HG03575 (cell line): ENCODE results near the gene HIGD1A.

Experiments used
- ATAC-seq: cut with Tn5 transposase; IDR thresholded peaks from one replicate; pipeline ENCODE4 v1.9.1; 2021; ENCODE audit not compliant: unreplicated experiment, insufficient number of reproducible peaks, low FRiP score; ENCODE audit errors: extremely low read depth

The HIGD1A gene

GRCh38 chr3:42769477-42770131 lies 34.7 kb downstream of the HIGD1A start:
- no peak for ATAC-seq

DNA sequence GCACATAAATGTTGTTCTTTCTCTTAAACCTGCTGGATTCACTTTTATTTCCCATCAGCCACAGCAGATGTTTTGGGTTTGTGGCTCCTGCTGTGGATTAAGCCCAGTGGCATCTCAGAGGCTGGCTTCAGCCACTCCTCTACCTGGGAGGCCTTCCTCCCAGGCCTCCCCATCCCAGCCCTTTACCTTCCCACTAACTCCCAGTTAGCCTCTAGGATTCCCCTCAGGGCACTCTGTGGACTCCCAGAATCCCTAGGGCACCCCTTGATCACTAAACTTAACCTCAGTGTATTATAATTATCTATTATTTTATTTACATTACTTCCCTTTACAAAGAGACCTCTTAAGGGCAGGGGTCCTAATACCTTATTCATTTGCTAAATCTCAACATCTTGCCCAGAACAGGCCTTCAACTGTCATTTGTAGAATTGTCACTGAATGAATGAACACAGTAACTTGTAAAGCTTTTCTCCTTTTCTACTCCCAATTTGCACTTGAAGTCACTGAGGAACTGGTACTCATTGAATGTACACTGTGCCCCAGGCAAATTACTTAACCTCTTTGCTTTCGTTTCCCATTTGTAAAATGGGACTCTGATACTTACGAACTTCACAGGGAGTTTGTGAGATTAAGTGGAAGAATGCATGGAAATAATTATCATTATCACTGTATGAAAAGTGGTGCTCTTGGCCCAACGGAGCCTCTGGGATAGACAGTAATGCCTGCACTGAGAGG lies 39.6 kb downstream of the HIGD1A start:
- no peak for ATAC-seq

DNA sequence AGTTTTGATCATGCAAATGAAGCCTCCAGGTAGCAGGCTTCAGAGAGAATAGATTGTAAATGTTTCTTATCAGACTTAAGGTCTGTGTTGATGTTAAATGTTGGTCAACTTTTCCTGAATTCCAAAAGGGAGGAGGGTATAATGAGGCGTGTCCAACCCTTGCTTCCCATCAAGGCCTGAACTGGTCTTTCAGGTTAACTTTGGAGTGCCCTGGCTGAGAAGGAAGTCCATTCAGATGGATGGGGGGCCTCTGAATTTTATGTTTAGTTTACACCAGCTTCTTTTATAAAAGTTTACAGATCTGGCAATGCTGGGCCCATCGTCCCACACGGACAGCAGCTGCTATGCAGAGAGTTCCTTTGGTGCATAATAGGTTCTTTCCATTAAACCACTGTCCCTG lies 40.2 kb downstream of the HIGD1A start:
- no peak for ATAC-seq

DNA sequence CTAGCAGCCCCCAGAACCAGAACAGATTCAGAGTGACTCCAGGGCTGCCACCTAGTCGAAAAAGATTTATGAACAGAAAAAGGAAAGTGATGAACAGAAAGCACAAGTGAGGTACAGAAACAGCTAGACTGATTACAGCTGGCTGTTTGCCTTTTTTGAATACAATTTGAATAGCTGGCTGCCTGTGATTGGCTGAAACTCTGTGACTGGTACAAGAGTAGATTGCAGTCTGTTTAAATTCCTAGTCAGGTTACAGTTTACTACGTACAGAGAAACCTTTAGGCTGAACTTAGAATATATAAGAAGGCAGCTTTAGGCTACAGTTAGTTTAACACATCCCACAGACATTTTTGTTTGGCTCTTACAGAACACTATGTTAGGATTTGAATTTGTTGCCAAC lies 41.3 kb downstream of the HIGD1A start:
- no peak for ATAC-seq

DNA sequence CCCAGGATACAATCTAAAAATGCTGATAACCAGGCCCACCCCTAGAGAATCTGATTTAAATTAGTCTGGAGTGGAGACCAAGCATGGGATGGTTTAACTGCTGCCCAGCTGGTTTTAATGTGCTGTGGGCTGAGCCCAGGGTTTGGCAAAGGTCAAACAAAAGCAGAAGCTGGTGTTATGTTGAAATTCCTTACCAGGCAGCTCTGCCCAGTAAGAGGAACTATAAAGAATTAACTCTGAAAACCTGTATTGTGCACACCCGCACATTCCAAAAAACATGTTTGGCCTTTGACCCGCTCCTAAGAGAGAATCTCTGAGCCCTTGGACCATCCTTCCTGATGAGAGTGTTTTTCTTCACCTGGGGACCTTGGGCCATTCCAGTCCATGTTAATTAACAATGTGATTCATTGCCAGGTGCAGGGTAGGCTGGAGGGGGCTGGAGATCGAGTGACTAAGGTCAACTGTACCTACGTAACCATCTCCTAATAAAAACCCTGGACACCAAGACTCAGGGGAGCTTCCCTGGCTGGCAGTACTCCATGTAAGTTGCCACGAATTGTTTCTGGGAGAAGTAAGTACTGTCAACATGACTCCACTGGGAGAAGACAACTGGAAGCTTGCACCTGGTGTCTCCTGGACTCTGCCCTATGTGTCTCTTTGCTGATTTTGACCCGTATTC lies 42.1 kb downstream of the HIGD1A start:
- no peak for ATAC-seq

DNA sequence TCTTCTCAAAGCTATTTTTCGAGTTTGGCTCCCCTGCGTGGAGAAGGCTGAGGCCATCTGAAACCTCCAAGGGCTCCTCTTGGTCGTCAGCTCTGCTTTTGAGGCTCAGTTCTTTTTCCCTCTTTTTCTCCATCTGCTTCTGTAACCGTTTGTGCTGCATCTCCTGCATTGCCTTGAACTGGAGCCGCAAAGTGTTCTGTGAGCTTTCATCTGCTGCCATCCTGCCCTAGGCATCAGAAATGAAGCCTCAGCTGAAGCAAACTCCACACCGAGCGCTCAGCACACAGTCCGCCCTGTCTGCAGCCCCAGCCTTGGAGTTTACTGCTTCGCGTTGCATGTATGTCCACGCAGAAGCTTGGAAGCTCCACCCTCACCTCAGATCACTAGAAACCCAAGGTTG lies 46.2 kb downstream of the HIGD1A start:
- ATAC-seq: no peak

- ATAC-seq: no peak
Measured at GRCh38 chr3:42756681-42757213, 47.5 kb downstream of the HIGD1A start.

DNA sequence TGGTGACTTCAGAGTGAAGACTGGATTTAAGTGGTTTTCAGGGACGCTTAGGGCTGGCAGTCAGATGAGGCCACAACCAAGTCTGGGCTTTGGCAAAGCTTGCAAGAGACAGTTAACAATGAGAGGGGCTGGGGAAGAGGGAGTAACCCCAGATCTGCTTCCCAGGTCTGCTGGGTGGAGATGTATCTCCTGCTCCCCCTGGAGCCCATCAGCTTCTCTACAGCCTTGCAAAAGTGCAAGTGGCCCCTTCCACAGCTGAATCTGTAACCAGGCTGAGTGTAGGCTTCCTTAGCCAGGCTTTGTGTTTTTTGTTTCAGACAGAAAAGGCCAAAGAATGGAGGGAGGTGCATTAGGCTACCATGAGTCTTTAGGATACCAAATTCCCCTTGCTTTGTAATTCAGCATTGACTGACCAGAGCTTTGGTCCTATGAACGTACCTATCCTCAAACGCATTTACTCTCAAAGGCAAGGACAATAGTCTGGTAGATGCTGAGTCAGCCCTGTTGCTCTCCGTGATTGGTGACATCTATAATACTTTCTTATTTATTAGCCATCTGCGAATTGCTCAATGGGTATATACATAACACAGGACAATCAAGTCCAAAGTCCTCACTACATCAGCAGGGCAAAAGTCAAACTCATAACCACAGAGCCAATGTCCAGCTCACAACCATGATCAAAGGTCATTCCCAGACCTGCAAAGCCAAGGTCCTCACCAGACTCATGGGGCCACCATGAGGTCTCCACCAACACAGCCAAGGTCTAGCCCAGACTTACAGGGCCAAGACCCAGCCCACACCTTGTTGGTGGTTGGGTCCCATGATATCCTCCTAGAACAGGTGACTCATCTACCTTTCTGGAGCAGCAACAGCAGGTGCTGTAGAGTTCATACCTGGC lies 48.4 kb downstream of the HIGD1A start:
- no peak for ATAC-seq

DNA sequence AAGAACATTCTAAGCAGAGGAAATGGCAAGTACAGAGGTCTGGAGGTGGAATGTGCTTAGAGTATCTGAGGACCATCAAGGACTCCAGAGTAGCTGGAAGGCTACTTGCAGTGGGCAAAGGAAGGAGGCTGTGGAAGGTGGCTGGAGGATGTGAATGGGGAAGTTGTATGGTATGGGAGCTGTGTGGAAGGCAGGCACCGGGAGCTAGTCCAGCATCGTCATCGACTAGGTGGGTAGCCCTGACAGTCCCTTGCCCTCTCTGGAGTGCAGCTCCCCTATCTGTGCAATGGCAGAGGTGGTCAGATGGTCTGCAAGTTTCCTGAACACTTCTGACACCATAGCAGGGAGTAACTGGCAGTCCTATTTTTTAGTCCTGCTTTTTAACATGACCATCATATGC lies 50.5 kb downstream of the HIGD1A start:
- ATAC-seq: no peak

GRCh38 chr3:42752961-42753360 lies 51.3 kb downstream of the HIGD1A start:
- ATAC-seq: no peak

DNA sequence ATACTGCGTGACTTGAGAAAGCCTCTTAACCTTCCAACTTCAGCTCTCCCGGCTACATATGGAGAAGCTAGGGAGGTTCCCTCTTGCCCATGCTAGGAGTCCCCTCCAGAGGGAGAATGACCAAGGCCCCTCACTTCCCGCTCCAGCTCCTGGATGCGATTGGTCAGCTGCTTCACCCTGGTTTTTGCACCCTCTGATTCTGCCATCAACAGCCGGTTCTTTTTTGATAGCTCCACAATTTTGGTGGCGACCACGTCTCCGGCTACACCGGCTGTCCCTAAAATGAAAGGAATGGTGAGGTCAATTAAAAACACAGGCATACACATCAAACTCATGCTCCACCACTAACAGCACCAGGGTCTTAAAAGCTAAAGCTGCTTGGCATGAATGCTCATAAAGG lies 51.8 kb downstream of the HIGD1A start:
- no peak for ATAC-seq

- no peak for ATAC-seq
Measured at GRCh38 chr3:42751609-42752008, 52.7 kb downstream of the HIGD1A start.

DNA sequence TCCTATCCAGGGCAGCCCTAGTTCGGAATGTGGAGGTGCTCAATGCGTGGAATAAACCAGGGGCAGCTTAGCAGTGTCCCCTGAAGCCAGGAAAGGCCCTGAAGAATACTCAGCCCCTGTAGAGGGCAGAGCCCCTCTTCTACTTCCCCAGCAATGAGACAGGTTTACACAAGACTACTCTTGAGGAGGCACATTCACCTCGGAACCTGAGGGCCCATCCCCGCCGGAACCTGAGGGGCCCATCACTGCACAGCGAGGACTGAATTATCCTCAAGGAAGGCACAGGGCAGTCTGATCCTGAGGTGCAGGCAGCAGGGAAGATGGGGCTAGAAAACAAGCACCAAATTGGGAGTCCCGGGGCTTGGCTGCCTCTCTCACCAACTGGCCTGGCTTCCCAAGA lies 53.5 kb downstream of the HIGD1A start:
- ATAC-seq: no peak

DNA sequence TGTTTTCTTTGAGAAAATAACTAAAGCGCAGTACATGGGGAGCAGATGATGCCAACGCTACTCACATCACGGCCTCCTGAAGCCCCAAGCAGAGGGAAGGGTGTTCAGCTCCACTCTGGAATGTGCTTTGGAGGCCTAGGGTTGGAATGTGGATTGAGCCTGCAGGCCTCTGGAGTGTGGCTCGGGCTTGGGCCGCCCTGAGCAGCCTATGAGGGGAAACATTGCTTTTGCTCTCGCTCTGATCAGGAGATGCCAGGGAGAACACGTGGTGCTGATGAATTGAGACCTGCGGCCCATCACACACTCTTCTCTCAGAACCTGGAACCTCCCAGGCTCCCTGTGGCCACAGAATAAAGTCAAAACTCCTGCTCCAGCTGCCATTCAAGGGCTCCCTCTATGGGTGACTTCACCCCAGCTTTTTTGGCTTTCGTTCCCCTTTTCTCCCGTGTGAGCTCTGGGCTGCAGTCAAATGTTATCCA lies 54.5 kb downstream of the HIGD1A start:
- no peak for ATAC-seq

DNA sequence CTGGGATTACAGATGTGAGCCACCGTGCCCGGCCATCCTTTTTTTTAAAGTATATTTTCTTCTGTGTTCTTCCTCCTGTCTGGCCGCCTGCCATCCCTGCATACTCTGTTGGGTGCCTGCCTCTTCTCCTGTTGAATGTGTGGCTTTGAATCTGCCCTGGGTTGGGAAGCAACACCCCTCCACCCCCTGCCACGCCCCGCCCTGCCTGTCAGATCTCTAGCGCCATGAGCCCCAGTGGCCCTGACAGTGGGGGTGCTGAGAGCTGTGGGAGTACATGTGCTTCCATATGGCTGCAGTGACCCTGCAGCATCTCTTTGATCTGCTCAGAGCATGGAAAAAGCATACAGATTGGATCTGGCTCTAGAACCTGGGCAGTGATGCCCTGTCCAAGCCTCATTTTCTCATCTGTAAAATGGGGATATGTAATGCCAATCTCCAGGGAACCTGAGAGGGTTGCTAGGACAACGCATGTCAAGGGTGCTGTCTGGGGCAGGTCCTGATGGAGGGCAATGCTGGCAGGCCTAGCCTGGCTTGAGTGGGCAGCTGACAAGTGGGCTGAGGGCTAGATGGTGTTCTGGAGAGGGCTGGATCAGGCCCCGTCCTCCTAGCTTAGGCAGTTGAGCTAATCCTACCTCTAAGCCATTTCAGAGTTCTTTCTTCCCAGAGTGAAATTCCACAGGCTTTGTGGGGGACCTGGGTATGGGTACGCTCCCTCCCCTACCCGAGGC lies 55.1 kb downstream of the HIGD1A start:
- no peak for ATAC-seq

- ATAC-seq: no peak
Measured at GRCh38 chr3:42747581-42747980, 56.7 kb downstream of the HIGD1A start.

- no peak for ATAC-seq
Measured at GRCh38 chr3:42746455-42747450, 57.5 kb downstream of the HIGD1A start.
